Naive thymus-derived CD8-positive, alpha-beta T cell (primary cell): ENCODE measurements around the gene RPL35. TPM values are rescaled to one million over a fixed set of nuclear protein-coding genes. Genes with fewer than 3 reads are reported as not detected.

Experiments
- ATAC-seq, 2 donors: fragments of 150-1000 bp; cut with Tn5 transposase in 1 of 2; sonication (Bioruptor Pico), chemical (Tn5 transposase) in 1 of 2; 1 replicate in 1 of 2; 2 replicates in 1 of 2; pipeline ENCODE4 v1.10.0; 2021; ENCODE audit warnings: mild to moderate bottlenecking in 2 of 2, moderate library complexity in 2 of 2
- POLR2A ChIA-PET: fragments of 350-600 bp; sonication (Branson Sonifier 250); formaldehyde crosslinking; loops from one replicate; lab custom pipeline; 2021; ENCODE audit warnings: antibody characterized with exemption; lab: Charles Lee
- DNase-seq, 10 donors: peaks; one replicate each; pipeline versions ENCODE4 v3.0.0 to v3.0.0-alpha.2; 2020 to 2022
- H3K27ac Mint-ChIP-seq, 10 donors: one replicate each; pipeline ENCODE4 v1.8.0; 2020 to 2022; ENCODE audit warnings: mild to moderate bottlenecking in 10 of 10, mixed read lengths in 10 of 10, moderate library complexity in 4 of 10, inconsistent platforms in 1 of 10
- H3K27me3 Mint-ChIP-seq, 5 donors: one replicate each; pipeline ENCODE4 v1.8.0; 2021 to 2022; ENCODE audit warnings: mixed read lengths in 5 of 5
- H3K36me3 Mint-ChIP-seq, 3 donors: one replicate each; pipeline ENCODE4 v1.8.0; 2020 to 2022; ENCODE audit warnings: mixed read lengths in 3 of 3, mild to moderate bottlenecking in 2 of 3, inconsistent platforms in 1 of 3
- H3K4me1 Mint-ChIP-seq, 4 donors: one replicate each; pipeline ENCODE4 v1.8.0; 2021 to 2022; ENCODE audit warnings: mixed read lengths in 4 of 4
- H3K4me3 Mint-ChIP-seq, 10 donors: one replicate each; pipeline ENCODE4 v1.8.0; 2020 to 2022; ENCODE audit warnings: mild to moderate bottlenecking in 10 of 10, mixed read lengths in 10 of 10, moderate library complexity in 6 of 10, inconsistent platforms in 1 of 10
- H3K9me3 Mint-ChIP-seq, 9 donors: one replicate each; pipeline ENCODE4 v1.8.0; 2020 to 2022; ENCODE audit warnings: mixed read lengths in 9 of 9, mild to moderate bottlenecking in 3 of 9, inconsistent platforms in 1 of 9, moderate library complexity in 1 of 9
- polyA plus RNA-seq, 3 donors: library from polyadenylated mRNA; unstranded; fragments of 300-500 nt; fragmentation: Illumina TruSeq; gene quantifications; one replicate each; pipeline ENCODE4 v1.2.3, GENCODE V29; 2021
- total RNA-seq, 8 experiments: library from RNA in 2 of 8; stranded (reverse) in 2 of 8; gene quantifications; one replicate each; pipeline ENCODE4 v1.2.3 and lab custom pipeline; 2021 to 2026

The RPL35 gene
- total and polyA plus RNA-seq, 5 experiments from 2014 or later: 1,561 to 2,475 (median 1,999) TPM

GRCh38 chr9:124858330-124859046 is 3.3 kb downstream of the RPL35 start:
- no peak for ATAC-seq
- POLR2A ChIA-PET: interaction anchor here (0.5 to 1.4 kb wide), 3 partner anchors 10 to 89 kb away, joined by 3 to 5 read pairs (median 3); no protein-coding TSS in a partner anchor
- H3K4me1 Mint-ChIP-seq: peaks cover 14 to 33% (median 31%) of the 10 kb centered on the region in 4 donors

GRCh38 chr9:124857533-124858162 is 4.1 kb downstream of the RPL35 start:
- Mint-ChIP-seq H3K36me3 (peaks cover 5 to 46% (median 7%) of the 10 kb centered on the region in 3 donors), H3K4me1 (peaks cover 17 to 41% (median 33%) of the 10 kb centered on the region in 4 donors), H3K27me3 (no peaks in the 10 kb centered on the region), H3K4me3 (no peak overlapping the region), H3K9me3 (no peaks in the 10 kb centered on the region), H3K27ac (peak overlapping the region in 1 of 10 donors; percentile 55)
- ATAC-seq (no peak), DNase-seq (no peak)
- POLR2A ChIA-PET: interaction anchor here (0.5 kb wide), 1 partner anchor 10 kb away, joined by 5 read pairs; no protein-coding TSS in a partner anchor

More at GRCh38 chr9:124858330-124859046, 3.3 kb downstream of the RPL35 start:
- Mint-ChIP-seq H3K36me3 (peaks cover 5 to 46% (median 7%) of the 10 kb centered on the region in 3 donors), H3K27me3 (no peaks in the 10 kb centered on the region), H3K4me3 (no peak overlapping the region), H3K9me3 (no peaks in the 10 kb centered on the region), H3K27ac (peak overlapping the region in 2 of 10 donors; percentile 52 to 83)
- no peak for DNase-seq

GRCh38 chr9:124855944-124856765 is 5.6 kb downstream of the RPL35 start:
- no peak for ATAC-seq
- DNase-seq: peak in 1 of 10 donors; percentile 9
- H3K27ac Mint-ChIP-seq: no peak overlapping the region

DNA sequence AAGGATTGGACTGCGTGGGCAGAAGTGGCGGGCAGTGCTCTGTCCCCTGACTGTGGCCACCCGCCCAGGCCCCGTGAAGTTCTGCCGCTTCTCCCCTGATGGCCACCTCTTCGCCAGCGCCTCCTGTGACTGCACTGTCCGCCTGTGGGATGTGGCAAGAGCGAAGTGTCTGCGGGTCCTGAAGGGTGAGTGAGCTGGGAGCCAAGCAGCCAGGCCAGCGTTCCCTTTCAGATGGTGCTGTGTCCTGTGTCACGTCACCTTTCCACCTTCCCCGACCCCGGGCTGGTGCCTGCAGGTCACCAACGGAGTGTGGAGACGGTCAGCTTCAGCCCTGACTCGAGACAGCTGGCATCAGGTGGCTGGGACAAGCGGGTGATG is 6.2 kb downstream of the RPL35 start:
- H3K36me3 Mint-ChIP-seq: peaks cover 5 to 38% (median 6%) of the 10 kb centered on the region in 3 donors
- H3K4me3 Mint-ChIP-seq: no peak overlapping the region
- H3K9me3 Mint-ChIP-seq: no peaks in the 10 kb centered on the region
- H3K4me1 Mint-ChIP-seq: peaks cover 17 to 29% (median 26%) of the 10 kb centered on the region in 4 donors
- DNase-seq (no peak), ATAC-seq (no peak)
- H3K27me3 Mint-ChIP-seq: peaks cover 0 to 10% (median 2%) of the 10 kb centered on the region in 5 donors
- POLR2A ChIA-PET: interaction anchor here (1.4 kb wide), 1 partner anchor 84 kb away, joined by 4 read pairs; the partner anchor contains the start of gene NR6A1
- H3K27ac Mint-ChIP-seq: peak overlapping the region in 2 of 10 donors; percentile 29 to 68

More at GRCh38 chr9:124855944-124856765, 5.6 kb downstream of the RPL35 start:
- H3K9me3 Mint-ChIP-seq: no peaks in the 10 kb centered on the region
- peaks cover 5 to 44% (median 7%) of the 10 kb centered on the region in 3 donors for H3K36me3 Mint-ChIP-seq
- peaks cover 0 to 5% (median under 1%) of the 10 kb centered on the region in 5 donors for H3K27me3 Mint-ChIP-seq
- POLR2A ChIA-PET: interaction anchor here (1.4 kb wide), 1 partner anchor 85 kb away, joined by 4 read pairs; the partner anchor contains the start of gene NR6A1
- no peak overlapping the region for H3K4me3 Mint-ChIP-seq
- H3K4me1 Mint-ChIP-seq: peaks cover 17 to 35% (median 31%) of the 10 kb centered on the region in 4 donors

DNA sequence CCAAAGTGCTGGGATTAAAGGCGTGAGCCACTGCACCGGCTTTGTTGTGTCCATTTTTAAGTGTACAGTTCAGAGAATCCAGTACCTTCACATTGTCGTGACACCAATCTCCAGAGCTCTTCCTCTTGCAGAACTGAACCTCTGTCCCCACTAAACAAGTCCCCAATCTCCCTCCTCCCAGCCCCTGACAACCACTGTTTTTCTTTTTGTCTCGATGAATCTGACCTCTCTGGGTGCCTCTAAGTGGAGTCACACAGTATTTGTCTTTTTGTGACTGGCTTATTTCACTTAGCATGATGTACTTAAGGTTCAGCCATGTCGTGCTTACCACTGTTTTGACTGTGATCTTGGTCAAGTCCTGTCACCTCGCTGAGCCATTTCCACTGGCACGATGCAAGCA is 6.9 kb downstream of the RPL35 start:
- peak in 1 of 10 donors; percentile 10 for DNase-seq
- Mint-ChIP-seq H3K9me3 (no peaks in the 10 kb centered on the region), H3K4me1 (peaks cover 11 to 22% (median 19%) of the 10 kb centered on the region in 4 donors), H3K36me3 (peaks cover 0 to 30% (median 0%) of the 10 kb centered on the region in 3 donors), H3K27ac (peak overlapping the region in 6 of 10 donors; percentile 29 to 63 (median 45)), H3K4me3 (peak overlapping the region in 3 of 10 donors; percentile 5 to 8 (median 8)), H3K27me3 (peaks cover 0 to 14% (median 5%) of the 10 kb centered on the region in 5 donors)
- POLR2A ChIA-PET: no interaction called here
- ATAC-seq: no peak

DNA sequence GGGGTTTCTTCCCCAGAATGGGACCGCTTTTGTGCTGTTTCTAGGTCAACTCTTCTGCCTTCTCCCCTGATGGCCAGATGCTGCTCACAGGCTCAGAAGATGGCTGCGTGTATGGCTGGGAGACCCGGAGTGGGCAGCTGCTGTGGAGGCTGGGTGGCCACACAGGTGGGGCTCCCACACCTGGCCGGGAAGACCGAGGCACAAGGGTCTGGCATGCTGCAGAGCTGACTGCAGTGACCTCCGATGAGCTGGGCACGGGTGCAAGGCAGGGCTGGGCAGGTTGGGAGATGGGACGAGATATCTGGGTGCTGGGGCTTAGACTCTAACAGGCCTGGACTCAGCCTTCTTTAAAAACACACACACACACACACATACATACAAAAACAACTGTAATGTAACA is 7.6 kb downstream of the RPL35 start:
- no peak for DNase-seq
- peak overlapping the region in 6 of 10 donors; percentile 34 to 87 (median 58) for H3K27ac Mint-ChIP-seq
- H3K9me3 Mint-ChIP-seq: no peaks in the 10 kb centered on the region
- peak overlapping the region in 1 of 10 donors; percentile 56 for H3K4me3 Mint-ChIP-seq
- H3K36me3 Mint-ChIP-seq: peaks cover 0 to 25% (median 0%) of the 10 kb centered on the region in 3 donors
- ATAC-seq: no peak
- peaks cover 0 to 16% (median 6%) of the 10 kb centered on the region in 5 donors for H3K27me3 Mint-ChIP-seq
- peaks cover 8 to 16% (median 13%) of the 10 kb centered on the region in 4 donors for H3K4me1 Mint-ChIP-seq
- POLR2A ChIA-PET: interaction anchor here (1.1 to 3.6 kb wide), 3 partner anchors 8 to 83 kb away, joined by 4 to 16 read pairs (median 11); partner anchors contain the start of genes ARPC5L, NR6A1 and RPL35

DNA sequence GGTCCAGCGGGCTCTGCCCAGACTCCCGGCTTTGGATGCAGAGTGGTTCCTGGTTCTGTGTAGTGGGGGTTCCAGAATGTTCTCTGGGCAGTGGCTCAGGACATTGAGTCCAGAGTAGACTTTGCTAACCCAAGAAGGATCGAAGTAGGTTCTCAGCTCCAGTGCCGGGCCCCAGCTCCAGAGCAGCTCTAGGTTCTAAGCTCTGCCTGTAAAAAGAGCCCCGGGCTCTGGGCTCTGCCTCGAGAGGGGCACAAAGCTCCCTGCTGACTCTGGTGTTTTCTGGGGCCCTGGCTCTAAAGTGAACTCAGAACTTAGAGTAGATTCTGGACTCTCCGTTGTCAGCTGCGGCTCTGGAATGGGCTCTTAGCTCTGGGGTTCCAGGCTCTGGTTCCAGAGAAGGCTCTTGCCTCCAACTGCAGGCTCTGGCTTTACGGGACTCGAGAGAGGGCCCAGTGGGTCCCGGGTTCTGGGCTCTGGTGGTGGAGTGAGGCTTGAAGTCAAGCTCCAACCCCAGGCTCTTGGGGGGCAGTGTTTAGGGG is 8.1 kb downstream of the RPL35 start:
- Mint-ChIP-seq H3K4me3 (peak overlapping the region; percentile 54 to 77 (median 67)), H3K36me3 (peaks cover 0 to 20% (median 0%) of the 10 kb centered on the region in 3 donors), H3K27me3 (peaks cover 0 to 16% (median 9%) of the 10 kb centered on the region in 5 donors), H3K4me1 (peaks cover 8 to 16% (median 12%) of the 10 kb centered on the region in 4 donors), H3K9me3 (no peaks in the 10 kb centered on the region), H3K27ac (peak overlapping the region in 5 of 10 donors; percentile 43 to 87 (median 65))
- peak in 1 of 2 donors; percentile 25 for ATAC-seq
- POLR2A ChIA-PET: interaction anchor here (1.1 to 3.6 kb wide), 3 partner anchors 8 to 82 kb away, joined by 4 to 16 read pairs (median 11); partner anchors contain the start of genes ARPC5L, NR6A1 and RPL35
- DNase-seq: peak in 1 of 10 donors; percentile 13

DNA sequence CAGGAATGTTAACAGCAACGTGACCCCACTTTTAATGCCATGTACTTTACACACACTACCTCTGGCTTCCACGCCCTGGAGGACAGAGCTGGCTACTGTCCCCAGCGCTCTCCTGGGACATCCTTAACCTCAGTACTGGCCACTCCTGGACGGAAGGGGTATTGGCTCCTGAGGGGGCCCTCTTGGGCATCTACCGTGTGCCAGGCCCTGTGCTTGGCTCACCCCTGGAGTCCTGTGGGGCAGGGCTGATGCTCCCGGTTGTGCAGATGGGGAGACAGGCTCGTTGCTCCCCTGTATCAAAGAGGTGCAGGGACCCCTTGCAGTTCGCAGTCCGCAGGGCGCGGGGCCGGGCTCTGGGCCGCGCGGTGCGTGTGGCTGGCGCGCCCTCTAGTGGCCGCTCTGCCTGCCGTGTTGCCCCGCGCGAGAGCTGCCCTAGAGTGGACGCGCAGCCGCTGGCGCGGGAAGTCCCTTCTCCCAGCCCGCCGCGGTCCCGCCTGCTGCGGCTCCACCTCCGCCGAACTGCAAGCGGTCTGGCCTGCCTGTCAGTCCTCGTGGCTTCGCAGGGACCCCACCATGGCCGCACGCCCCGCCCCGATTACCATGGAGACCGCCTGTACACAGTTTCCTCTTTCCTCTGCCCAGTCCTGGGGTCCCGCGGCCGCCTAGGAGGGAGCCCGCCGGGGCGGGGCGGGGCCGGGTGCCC is 8.8 kb downstream of the RPL35 start, which contains the start of gene WDR38:
Gene WDR38 (plus strand): TSS at position 632 of the 703 bp plus-strand sequence. CDS start 72 bp downstream, outside the sequence.
- Mint-ChIP-seq H3K9me3 (no peaks in the 10 kb centered on the region), H3K4me3 (peak within 1 kb of the TSS; percentile 54 to 77 (median 67)), H3K4me1 (peaks cover 7 to 16% (median 12%) of the 10 kb centered on the region in 4 donors), H3K36me3 (peaks cover 0 to 13% (median 0%) of the 10 kb centered on the region in 3 donors), H3K27me3 (peaks cover 0 to 16% (median 11%) of the 10 kb centered on the region in 5 donors), H3K27ac (peak within 1 kb of the TSS in 6 of 10 donors; percentile 43 to 87 (median 66))
- DNase-seq (peak; percentile 68 to 85 (median 77)), ATAC-seq (peak; percentile 81 to 85)
- POLR2A ChIA-PET: interaction anchor here (1.1 to 3.6 kb wide), 3 partner anchors 9 to 81 kb away, joined by 4 to 16 read pairs (median 11); partner anchors contain the start of genes ARPC5L, NR6A1 and RPL35

- DNase-seq: no peak
- POLR2A ChIA-PET: interaction anchor here (2.3 to 3.6 kb wide), 2 partner anchors 9 to 81 kb away, joined by 11 to 16 read pairs; partner anchors contain the start of genes ARPC5L, NR6A1 and RPL35
- Mint-ChIP-seq H3K27me3 (peaks cover 0 to 20% (median 15%) of the 10 kb centered on the region in 5 donors), H3K4me3 (peak overlapping the region; percentile 16 to 77 (median 60)), H3K9me3 (no peaks in the 10 kb centered on the region), H3K4me1 (peaks cover 5 to 14% (median 12%) of the 10 kb centered on the region in 4 donors), H3K36me3 (peaks cover 0 to 6% (median 0%) of the 10 kb centered on the region in 3 donors), H3K27ac (peak overlapping the region in 3 of 10 donors; percentile 66 to 78 (median 69))
- no peak for ATAC-seq
These were observed 9.5 kb downstream of the RPL35 start for GRCh38 chr9:124852121-124852828.

GRCh38 chr9:124849801-124850200 is 12.0 kb downstream of the RPL35 start:
- Mint-ChIP-seq H3K36me3 (no peaks in the 10 kb centered on the region), H3K27ac (no peak overlapping the region), H3K4me3 (no peak overlapping the region), H3K27me3 (peaks cover 6 to 38% (median 26%) of the 10 kb centered on the region in 5 donors), H3K9me3 (no peaks in the 10 kb centered on the region), H3K4me1 (peaks cover 5 to 12% (median 12%) of the 10 kb centered on the region in 4 donors)
- POLR2A ChIA-PET: interaction anchor here (0.7 to 1.5 kb wide), 3 partner anchors 11 to 151 kb away, joined by 3 to 4 read pairs (median 3); no protein-coding TSS in a partner anchor
- no peak for ATAC-seq
- DNase-seq: no peak
